ENCODE data around the gene COL27A1.
"Not testable (repeated sequence)": the region's sequence is repeated elsewhere in the genome, so short reads cannot be mapped to it uniquely, and the experiment has no call there.

COL27A1 gene

GRCh38 chr9:114324492-114324891 is 169.2 kb downstream of the COL27A1 start:
- no peak for DNase-seq (ENCODE audit: low spot score)

GRCh38 chr9:114324965-114325364 is 169.6 kb downstream of the COL27A1 start:
- not testable (repeated sequence) for DNase-seq (ENCODE audit: low spot score)

GRCh38 chr9:114325684-114326254 is 170.4 kb downstream of the COL27A1 start:
- not testable (repeated sequence) for DNase-seq (ENCODE audit: low spot score)

DNA sequence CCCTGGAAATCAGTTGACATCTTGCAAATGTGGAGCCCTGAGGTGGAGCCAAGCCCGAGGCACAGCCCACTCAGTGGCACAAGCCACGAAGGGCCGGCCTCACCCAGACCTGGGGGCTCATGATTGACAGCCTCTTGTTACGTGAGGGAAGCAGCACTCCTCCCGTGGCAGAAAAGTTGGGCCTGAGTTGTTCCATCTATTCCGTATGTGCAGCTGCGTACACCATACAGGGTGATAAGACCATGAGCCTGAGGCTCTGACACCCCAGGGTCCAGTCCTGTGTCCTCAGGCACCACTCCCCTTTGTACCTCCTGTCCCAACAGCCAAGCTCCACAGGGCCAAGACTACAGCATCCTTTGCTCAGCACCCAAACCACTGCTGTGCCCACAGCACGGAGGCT is 172.4 kb downstream of the COL27A1 start:
- no peak for DNase-seq (ENCODE audit: low spot score)

DNA sequence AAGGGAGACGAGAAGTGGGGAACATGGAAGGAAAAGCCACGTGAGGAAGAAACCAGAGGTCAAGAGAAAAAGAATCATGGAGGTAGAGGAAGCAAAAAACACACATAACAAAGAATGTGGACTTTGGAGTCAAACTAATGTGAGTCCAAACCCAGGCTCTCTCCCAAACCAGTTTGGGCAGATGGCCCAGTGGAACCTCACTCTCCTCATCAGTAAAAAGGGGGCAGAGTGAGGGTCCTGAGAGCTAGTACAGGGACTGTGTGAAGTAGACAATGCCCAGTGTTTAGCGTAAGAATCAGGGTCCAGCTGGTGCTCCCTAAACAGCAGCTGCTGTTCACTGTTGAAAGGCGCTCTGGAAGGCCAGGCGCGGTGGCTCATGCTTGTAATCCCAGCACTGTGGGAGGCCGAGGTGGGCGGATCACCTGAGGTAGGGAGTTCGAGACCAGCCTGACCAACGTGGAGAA is 173.1 kb downstream of the COL27A1 start:
- not testable (repeated sequence) for DNase-seq (ENCODE audit: low spot score)

GRCh38 chr9:114328937-114329624 is 173.7 kb downstream of the COL27A1 start:
- not testable (repeated sequence) for DNase-seq (ENCODE audit: low spot score)

GRCh38 chr9:114329625-114330022 is 174.3 kb downstream of the COL27A1 start, which contains the start of gene ORM2:
Gene ORM2, plus strand, starts transcription at chr9:114329869. Its CDS starts 36 bp downstream, at chr9:114329905.
- DNase-seq (ENCODE audit: low spot score): not testable (repeated sequence)

DNA sequence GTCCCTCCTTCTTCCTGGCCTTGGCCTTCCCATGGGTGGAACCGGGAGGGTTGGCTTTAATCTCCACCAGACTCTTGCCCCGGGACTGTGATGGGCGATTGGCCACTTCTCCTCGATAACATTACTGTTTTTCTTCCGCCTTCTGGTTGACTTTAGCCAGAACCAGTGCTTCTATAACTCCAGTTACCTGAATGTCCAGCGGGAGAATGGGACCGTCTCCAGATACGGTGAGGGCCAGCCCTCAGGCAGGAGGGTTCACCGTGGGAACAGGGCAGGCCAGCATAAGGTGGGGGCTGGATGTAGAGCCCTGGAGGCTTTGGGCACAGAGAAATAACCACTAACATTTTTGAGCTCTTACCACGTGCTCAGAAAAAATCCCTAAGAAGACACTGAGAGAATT is 175.3 kb downstream of the COL27A1 start:
- no peak for DNase-seq (ENCODE audit: low spot score)

GRCh38 chr9:114331229-114332195 is 176.2 kb downstream of the COL27A1 start:
- not testable (repeated sequence) for DNase-seq (ENCODE audit: low spot score)

DNA sequence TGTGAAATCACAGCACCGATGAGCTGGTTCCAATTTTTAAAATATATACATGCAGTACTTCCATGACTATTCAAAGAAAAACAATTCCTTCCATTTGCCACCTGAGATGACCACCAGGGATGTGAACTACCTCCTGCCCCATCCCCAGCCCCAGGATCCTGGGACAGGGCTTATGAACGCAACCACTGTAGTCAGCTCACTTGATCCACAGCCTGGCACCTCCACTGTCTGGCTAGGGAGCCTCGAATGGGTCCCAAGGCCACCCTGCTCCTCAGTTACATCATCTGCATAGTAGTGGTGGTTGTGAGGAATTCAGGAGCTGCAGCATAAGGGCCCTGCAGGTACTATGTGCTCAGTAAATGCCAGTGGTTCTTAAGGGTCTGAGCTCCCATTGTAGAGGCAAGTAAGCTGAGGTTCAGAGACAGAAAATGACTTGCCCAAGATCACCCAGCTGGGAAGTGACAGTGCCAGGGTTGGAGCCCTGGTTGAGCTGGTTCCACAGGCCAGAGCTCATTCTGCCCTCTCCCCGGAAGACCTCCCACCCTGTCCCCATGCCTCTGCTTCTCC is 177.2 kb downstream of the COL27A1 start:
- DNase-seq (ENCODE audit: low spot score): not testable (repeated sequence)

DNA sequence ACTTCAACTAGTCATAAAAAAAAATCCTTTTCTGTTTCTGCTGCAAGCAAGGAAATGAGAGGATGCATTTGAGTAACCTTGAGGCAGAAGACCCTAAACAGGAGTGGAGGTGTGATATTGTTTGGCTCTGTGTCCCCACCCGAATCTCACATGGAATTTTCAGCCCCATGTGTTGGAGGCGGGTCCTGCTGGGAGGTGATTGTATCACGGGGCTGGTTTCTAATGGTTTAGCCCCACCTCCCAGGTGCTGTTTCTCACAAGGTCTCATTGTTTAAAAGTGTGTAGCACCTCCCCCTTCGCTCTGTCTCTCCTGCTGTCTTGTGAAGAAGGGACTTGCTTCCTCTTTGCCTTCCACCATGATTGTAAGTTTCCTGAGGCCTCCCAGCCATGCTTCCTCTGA is 178.4 kb downstream of the COL27A1 start:
- not testable (repeated sequence) for DNase-seq (ENCODE audit: low spot score)

- no peak for DNase-seq (ENCODE audit: low spot score)
Observed at GRCh38 chr9:114334490-114334889, 179.2 kb downstream of the COL27A1 start.

DNA sequence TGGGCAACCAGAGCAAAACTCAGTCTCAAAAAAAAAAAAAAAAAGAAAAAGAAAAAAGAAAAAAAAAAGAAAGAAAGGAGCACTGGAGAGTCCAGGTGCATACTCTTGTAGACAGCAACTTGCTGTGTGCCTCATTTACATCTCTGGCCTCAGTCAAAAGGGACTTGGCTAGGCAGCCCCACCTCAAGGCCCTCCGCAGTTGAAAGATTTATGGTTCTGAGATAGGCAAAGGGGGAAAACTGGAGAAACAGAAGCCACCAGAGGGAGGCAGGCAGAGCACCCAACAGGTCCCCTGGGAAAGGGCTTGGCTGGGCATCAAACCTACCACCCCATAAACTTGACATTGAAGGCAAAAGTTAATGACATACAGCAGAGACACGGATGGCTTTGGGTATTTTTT is 180.4 kb downstream of the COL27A1 start:
- no peak for DNase-seq (ENCODE audit: low spot score)

DNA sequence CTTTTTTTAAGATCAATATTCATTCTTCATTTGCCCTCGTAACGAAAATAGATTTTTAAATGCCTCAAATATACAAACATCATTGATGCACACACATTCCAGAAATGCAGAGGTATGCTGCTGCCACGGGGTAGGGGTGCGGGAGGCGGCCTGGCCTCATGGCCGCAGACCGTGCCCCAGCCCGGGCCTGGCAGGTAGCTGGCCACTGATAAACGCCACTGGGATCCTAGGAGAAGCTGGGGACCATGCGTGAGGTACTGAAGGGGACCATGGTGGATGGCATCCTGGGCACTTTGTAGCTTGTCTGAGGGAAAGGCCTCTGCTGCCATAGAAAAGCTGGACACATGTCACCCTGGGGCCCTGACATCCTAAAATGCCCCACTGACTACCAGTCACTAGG is 180.8 kb downstream of the COL27A1 start:
- no peak for DNase-seq (ENCODE audit: low spot score)

- DNase-seq (ENCODE audit: low spot score): no peak
Observed at GRCh38 chr9:114336699-114337395, 181.5 kb downstream of the COL27A1 start.

DNA sequence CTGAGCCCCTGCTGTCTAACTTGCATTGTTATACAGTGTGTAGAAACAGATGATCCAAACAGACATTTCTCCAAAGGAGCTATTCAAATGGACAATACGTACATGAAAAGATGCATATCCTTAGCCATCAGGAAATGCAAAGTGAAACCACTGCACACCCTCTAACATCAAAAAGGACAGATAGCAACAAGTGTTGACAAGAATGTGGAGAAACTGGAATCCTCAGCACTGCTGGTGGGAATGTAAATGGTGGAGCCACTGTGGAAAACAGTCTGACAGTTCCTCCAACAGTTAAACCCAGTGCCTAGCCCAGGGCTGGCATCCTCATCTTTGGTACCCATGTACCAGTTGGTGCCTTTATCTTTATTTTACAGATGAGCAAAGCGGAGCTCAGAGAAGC is 182.8 kb downstream of the COL27A1 start:
- no peak for DNase-seq (ENCODE audit: low spot score)

DNA sequence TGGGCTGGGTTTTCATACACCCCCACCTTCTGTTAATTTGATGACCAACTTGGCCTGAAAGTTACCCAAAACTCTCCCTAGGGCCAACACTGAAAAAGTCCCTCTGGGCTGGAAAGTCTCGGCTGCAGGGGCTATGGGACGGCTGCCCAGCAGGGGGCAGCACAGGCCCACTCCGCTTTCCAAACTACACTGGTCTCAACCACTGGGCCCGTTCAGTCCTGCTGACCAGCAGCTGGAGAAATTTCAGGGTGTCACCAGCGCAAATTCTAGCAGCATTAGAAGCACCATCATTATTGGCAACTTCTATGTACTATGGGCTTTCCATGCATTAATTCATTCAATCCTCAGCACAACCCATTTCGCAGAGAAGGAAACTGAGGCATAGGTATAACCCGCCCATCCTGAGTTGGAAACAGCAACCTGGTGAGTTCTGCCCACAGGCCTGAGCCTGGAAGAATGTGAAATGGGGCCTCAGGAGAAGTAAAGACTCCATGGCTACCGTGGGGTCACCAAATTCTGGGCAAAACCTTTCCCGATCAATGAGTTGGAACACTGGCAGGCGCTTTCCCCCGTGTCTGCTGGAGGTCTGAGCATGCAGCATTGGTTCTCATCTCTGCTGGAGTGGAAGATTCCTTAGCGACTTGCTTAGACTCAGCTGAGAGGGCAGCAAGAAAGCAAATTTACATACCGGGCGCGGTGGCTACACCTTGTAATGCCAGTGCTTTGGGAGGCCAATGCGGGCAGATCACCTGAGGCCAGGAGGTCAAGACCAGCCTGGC is 184.0 kb downstream of the COL27A1 start:
- peak; percentile 24 for DNase-seq (ENCODE audit: low spot score)

DNA sequence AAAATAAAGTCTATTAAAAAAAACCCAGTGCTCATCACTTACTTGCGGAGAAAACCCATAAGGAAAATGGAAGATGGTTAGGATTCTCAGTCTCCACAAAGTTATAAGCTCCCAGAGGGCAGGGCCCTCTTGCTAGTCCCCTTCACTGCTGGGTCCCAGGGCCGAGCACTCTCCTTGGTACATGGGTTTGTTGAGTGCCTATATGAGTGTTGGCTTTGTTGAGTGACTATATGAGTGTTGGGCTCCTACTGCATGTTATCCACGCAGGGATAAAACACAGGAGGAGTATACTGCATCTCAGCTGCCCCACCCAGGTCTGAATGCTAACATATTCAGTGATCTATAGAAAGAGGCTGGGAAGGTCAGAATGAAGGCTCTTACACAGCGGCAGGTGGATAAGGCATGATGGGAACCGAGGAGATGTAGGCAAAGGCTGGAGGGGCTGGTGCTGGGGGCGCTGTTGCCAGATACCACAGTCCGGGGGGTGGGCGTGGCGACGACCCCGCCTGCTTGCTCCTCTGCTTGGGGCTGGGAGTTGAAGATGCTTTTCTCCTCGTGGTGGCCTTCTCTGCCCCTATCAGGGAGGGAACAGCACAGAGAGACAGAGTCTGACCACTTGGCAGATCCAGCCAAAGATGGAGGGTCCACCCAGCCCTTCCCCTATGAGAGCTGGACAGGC is 186.0 kb downstream of the COL27A1 start:
- DNase-seq (ENCODE audit: low spot score): no peak

DNA sequence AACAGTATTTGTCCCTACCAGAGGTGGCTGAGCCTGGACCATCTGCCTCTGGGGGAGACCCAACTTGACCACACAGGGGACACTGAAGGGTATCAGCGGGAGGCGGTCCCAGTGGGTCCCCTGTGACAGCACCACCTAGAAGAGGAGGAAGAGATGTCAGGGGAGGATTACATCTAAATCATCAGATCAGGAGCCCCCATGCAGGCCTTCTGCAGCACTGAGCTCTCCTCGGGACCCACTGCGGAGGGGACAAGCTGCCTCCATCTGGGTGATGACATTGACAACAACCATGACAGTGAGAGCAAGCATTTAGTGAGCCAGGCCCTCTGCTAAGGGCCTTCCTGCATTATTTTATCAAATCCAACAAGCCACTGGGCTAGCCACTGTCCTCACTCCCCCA is 186.7 kb downstream of the COL27A1 start:
- DNase-seq (ENCODE audit: low spot score): no peak
